HepG2 (cell line): ENCODE results near the gene EPN3.

Experiments
- CBX2 ChIP-seq, 2 experiments: fragments of 200-600 bp in 1 of 2; sonication (generic); formaldehyde crosslinking in 1 of 2; IDR thresholded peaks; 2 replicates each; pipeline versions ENCODE4 v1.7.0 to v1.8.1; 2018 to 2022; ENCODE audit warnings: low read depth in 2 of 2, low read length in 1 of 2, mild to moderate bottlenecking in 1 of 2, missing genetic modification reagents in 1 of 2
- CEBPB ChIP-seq: IDR thresholded peaks from 2 replicates; pipeline ENCODE4 v1.6.1; 2011; ENCODE audit warnings: low read depth, low read length, improper control_type of control experiment, borderline replicate concordance
- CREM ChIP-seq, 2 experiments: sonication (generic) in 1 of 2; formaldehyde crosslinking in 1 of 2; IDR thresholded peaks; 2 replicates each; pipeline versions ENCODE4 v1.4.0 to v1.6.1; 2016 to 2020; ENCODE audit warnings: antibody characterized with exemption in 1 of 2, mild to moderate bottlenecking in 1 of 2, missing genetic modification reagents in 1 of 2
- FOXM1 ChIP-seq: sonication (generic); formaldehyde crosslinking; IDR thresholded peaks from 2 replicates; pipeline ENCODE4 v1.5.0; 2020; ENCODE audit warnings: missing genetic modification reagents
- POLR2A ChIP-seq, 2 experiments: IDR thresholded peaks; 2 replicates each; pipeline ENCODE4 v1.6.1; 2011; ENCODE audit warnings: low read depth in 2 of 2, low read length in 2 of 2, mild to moderate bottlenecking in 1 of 2, moderate library complexity in 1 of 2; ENCODE audit not compliant: insufficient read depth in 1 of 2
- SAFB2 ChIP-seq: sonication (generic); formaldehyde crosslinking; IDR thresholded peaks from 2 replicates; pipeline ENCODE4 v1.5.1; 2020; ENCODE audit warnings: missing genetic modification reagents, low read depth, mild to moderate bottlenecking, borderline replicate concordance
- SRF ChIP-seq: IDR thresholded peaks from 2 replicates; pipeline ENCODE4 v1.6.1; 2011; ENCODE audit warnings: mild to moderate bottlenecking, low read depth, low read length, moderate library complexity
- THRA ChIP-seq: sonication (generic); formaldehyde crosslinking; IDR thresholded peaks from 2 replicates; pipeline ENCODE4 v1.4.0; 2020; ENCODE audit warnings: missing genetic modification reagents, borderline replicate concordance
- TRIM24 ChIP-seq: sonication (generic); formaldehyde crosslinking; IDR thresholded peaks from 2 replicates; pipeline ENCODE4 v1.8.0; 2022; ENCODE audit warnings: mild to moderate bottlenecking, missing genetic modification reagents
- YEATS4 ChIP-seq: sonication (generic); formaldehyde crosslinking; IDR thresholded peaks from 2 replicates; pipeline ENCODE4 v1.4.0; 2020; ENCODE audit warnings: missing genetic modification reagents, borderline replicate concordance
- TF ChIP-seq, protein P1 (sequence below): sonication (generic); formaldehyde crosslinking; IDR thresholded peaks from 2 replicates; pipeline ENCODE4 v1.4.0; 2020; ENCODE audit warnings: mild to moderate bottlenecking, missing genetic modification reagents
- TF ChIP-seq, protein P2 (sequence below), 2 experiments: fragments of 450-650 bp in 1 of 2; sonication (generic) in 1 of 2; formaldehyde crosslinking in 1 of 2; IDR thresholded peaks; 2 replicates each; pipeline versions ENCODE4 v1.6.1 to v1.8.0; 2016 to 2022; ENCODE audit warnings: antibody characterized with exemption in 1 of 2, mild to moderate bottlenecking in 1 of 2, missing genetic modification reagents in 1 of 2
- TF ChIP-seq, protein P3 (sequence below): sonication (generic); formaldehyde crosslinking; IDR thresholded peaks from 2 replicates; pipeline ENCODE4 v1.5.0; 2020; ENCODE audit warnings: mild to moderate bottlenecking, missing genetic modification reagents, moderate library complexity
- TF ChIP-seq, protein P4 (sequence below): IDR thresholded peaks from 2 replicates; pipeline ENCODE4 v1.6.1; 2016; ENCODE audit warnings: control low read depth

- TF ChIP-seq POLR2A (IDR thresholded peaks at IDR 0.05; ENCODE audit: insufficient read depth in 1 of 2, low read depth in 2 of 2, low read length in 2 of 2) (no peak), SRF (no peak), YEATS4 (CRISPR knock-in tag) (no peak), CEBPB (no peak), FOXM1 (CRISPR knock-in tag) (no peak), SAFB2 (CRISPR knock-in tag) (no peak), THRA (CRISPR knock-in tag) (no peak), CBX2 (IDR thresholded peaks at IDR 0.05; ENCODE audit: low read depth, low read length) (no peak), CBX2 (CRISPR knock-in tag; IDR thresholded peaks at IDR 0.05; ENCODE audit: low read depth) (no peak), CREM (IDR thresholded peaks at IDR 0.05) (no peak), CREM (CRISPR knock-in tag; IDR thresholded peaks at IDR 0.05) (no peak), TRIM24 (CRISPR knock-in tag) (no peak)
- TF ChIP-seq, protein P1, sequence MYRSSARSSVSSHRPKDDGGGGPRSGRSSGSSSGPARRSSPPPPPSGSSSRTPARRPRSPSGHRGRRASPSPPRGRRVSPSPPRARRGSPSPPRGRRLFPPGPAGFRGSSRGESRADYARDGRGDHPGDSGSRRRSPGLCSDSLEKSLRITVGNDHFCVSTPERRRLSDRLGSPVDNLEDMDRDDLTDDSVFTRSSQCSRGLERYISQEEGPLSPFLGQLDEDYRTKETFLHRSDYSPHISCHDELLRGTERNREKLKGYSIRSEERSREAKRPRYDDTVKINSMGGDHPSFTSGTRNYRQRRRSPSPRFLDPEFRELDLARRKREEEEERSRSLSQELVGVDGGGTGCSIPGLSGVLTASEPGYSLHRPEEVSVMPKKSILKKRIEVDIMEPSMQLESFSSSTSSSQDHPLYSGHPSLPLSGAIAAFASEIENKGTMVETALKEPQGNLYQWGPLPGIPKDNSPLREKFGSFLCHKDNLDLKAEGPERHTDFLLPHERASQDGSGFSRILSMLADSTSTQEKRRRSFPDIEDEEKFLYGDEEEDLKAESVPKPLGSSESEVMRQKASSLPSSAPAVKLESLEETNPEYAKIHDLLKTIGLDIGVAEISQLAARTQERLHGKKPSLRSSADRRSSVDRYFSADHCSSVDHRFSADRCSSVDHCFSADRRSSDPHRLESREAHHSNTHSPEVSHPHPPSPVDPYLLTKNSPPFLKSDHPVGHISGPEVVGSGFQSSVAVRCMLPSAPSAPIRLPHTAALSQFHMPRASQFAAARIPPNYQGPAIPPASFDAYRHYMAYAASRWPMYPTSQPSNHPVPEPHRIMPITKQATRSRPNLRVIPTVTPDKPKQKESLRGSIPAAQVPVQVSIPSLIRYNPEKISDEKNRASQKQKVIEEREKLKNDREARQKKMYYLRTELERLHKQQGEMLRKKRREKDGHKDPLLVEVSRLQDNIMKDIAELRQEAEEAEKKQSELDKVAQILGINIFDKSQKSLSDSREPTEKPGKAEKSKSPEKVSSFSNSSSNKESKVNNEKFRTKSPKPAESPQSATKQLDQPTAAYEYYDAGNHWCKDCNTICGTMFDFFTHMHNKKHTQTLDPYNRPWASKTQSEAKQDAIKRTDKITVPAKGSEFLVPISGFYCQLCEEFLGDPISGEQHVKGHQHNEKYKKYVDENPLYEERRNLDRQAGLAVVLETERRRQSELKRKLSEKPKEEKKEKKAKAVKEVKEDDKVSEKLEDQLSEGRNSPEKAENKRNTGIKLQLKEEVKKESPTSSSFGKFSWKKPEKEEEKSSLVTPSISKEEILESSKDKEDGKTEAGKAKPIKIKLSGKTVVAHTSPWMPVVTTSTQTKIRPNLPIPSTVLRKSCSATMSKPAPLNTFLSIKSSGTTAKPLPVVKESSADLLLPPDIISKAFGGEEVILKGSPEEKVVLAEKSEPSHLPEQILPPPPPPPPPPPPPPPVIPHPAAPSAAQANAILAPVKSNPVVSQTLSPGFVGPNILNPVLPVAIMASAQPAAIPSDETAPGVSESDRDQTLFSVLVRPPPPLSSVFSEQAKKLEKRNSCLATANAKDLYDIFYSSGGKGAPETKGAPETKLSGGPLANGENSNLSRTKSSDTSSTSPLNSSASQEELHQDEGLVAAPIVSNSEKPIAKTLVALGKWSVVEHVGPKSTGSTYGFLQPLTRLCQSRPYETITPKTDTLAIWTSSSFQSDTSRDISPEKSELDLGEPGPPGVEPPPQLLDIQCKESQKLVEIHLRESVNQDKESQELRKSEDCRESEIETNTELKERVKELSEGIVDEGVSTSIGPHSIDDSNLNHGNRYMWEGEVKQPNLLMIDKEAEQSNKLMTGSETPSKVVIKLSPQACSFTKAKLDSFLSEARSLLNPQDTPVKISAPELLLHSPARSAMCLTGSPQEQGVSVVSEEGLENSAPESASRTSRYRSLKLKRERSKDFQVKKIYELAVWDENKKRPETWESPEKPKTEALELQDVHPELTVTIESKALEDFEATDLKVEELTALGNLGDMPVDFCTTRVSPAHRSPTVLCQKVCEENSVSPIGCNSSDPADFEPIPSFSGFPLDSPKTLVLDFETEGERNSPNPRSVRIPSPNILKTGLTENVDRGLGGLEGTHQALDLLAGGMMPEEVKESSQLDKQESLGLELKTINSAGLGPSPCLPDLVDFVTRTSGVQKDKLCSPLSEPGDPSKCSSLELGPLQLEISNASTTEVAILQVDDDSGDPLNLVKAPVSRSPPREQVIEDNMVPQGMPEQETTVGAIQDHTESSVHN (CRISPR knock-in tag) = no peak
- TF ChIP-seq, protein P2, sequence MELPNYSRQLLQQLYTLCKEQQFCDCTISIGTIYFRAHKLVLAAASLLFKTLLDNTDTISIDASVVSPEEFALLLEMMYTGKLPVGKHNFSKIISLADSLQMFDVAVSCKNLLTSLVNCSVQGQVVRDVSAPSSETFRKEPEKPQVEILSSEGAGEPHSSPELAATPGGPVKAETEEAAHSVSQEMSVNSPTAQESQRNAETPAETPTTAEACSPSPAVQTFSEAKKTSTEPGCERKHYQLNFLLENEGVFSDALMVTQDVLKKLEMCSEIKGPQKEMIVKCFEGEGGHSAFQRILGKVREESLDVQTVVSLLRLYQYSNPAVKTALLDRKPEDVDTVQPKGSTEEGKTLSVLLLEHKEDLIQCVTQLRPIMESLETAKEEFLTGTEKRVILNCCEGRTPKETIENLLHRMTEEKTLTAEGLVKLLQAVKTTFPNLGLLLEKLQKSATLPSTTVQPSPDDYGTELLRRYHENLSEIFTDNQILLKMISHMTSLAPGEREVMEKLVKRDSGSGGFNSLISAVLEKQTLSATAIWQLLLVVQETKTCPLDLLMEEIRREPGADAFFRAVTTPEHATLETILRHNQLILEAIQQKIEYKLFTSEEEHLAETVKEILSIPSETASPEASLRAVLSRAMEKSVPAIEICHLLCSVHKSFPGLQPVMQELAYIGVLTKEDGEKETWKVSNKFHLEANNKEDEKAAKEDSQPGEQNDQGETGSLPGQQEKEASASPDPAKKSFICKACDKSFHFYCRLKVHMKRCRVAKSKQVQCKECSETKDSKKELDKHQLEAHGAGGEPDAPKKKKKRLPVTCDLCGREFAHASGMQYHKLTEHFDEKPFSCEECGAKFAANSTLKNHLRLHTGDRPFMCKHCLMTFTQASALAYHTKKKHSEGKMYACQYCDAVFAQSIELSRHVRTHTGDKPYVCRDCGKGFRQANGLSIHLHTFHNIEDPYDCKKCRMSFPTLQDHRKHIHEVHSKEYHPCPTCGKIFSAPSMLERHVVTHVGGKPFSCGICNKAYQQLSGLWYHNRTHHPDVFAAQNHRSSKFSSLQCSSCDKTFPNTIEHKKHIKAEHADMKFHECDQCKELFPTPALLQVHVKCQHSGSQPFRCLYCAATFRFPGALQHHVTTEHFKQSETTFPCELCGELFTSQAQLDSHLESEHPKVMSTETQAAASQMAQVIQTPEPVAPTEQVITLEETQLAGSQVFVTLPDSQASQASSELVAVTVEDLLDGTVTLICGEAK (IDR thresholded peaks at IDR 0.05) = no peak
- TF ChIP-seq, protein P2 (CRISPR knock-in tag; IDR thresholded peaks at IDR 0.05) = no peak
- TF ChIP-seq, protein P3, sequence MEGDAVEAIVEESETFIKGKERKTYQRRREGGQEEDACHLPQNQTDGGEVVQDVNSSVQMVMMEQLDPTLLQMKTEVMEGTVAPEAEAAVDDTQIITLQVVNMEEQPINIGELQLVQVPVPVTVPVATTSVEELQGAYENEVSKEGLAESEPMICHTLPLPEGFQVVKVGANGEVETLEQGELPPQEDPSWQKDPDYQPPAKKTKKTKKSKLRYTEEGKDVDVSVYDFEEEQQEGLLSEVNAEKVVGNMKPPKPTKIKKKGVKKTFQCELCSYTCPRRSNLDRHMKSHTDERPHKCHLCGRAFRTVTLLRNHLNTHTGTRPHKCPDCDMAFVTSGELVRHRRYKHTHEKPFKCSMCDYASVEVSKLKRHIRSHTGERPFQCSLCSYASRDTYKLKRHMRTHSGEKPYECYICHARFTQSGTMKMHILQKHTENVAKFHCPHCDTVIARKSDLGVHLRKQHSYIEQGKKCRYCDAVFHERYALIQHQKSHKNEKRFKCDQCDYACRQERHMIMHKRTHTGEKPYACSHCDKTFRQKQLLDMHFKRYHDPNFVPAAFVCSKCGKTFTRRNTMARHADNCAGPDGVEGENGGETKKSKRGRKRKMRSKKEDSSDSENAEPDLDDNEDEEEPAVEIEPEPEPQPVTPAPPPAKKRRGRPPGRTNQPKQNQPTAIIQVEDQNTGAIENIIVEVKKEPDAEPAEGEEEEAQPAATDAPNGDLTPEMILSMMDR (CRISPR knock-in tag) = no peak
- TF ChIP-seq, protein P4, sequence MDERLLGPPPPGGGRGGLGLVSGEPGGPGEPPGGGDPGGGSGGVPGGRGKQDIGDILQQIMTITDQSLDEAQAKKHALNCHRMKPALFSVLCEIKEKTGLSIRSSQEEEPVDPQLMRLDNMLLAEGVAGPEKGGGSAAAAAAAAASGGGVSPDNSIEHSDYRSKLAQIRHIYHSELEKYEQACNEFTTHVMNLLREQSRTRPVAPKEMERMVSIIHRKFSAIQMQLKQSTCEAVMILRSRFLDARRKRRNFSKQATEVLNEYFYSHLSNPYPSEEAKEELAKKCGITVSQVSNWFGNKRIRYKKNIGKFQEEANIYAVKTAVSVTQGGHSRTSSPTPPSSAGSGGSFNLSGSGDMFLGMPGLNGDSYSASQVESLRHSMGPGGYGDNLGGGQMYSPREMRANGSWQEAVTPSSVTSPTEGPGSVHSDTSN = no peak
Observed at GRCh38 chr17:50511058-50511457, 21.5 kb upstream of the EPN3 start.
